Measurements from ENCODE around the gene LPCAT1.

- TF ChIP-seq CTCF (IDR thresholded peaks at IDR 0.05) (no peak), REST (IDR thresholded peaks at IDR 0.05; ENCODE audit: insufficient read depth in 1 of 2, low read depth in 2 of 2, low read length in 1 of 2) (no peak), POLR2AphosphoS5 (IDR thresholded peaks at IDR 0.05; ENCODE audit: low read depth, low read length) (no peak), SIN3A (IDR thresholded peaks at IDR 0.05; ENCODE audit: borderline replicate concordance, insufficient read depth, low read depth, low read length) (no peak)
Observed at GRCh38 chr5:1503241-1504068, 20.3 kb downstream of the LPCAT1 start.

All from Panc1 (cell line).